Measurements from ENCODE around the gene MINDY4.

- TF ChIP-seq CTCF (IDR thresholded peaks at IDR 0.05; ENCODE audit: low read depth, low read length, poor library complexity, severe bottlenecking) (no peak), EZH2phosphoT487 (IDR thresholded peaks at IDR 0.05; ENCODE audit: borderline replicate concordance, low read length) (no peak)
Observed at GRCh38 chr7:30894866-30895605, 123.8 kb downstream of the MINDY4 start.
